Psoas muscle (tissue), 8 donors: Measurements from ENCODE around the gene ADCK1. TPM values are rescaled to one million over a fixed set of nuclear protein-coding genes. Genes with fewer than 3 reads are reported as not detected.

ENCODE experiments used
- ATAC-seq, 4 donors: fragments of 200-7000 bp; cut with Tn5 transposase; one replicate each; pipeline ENCODE4 v1.9.1; 2020; ENCODE audit warnings: moderate library complexity in 3 of 4, mild to moderate bottlenecking in 2 of 4
- DNase-seq, 2 donors: peaks; one replicate each; pipeline ENCODE4 v3.0.0-alpha.2; 2020
- H3K27ac ChIP-seq: fragments of 200-600 bp; one replicate; pipeline ENCODE4 v1.8.0; 2022
- H3K27me3 ChIP-seq, 3 donors: fragments of 200-600 bp in 1 of 3; one replicate each; pipeline versions ENCODE4 v1.6.1 to v1.8.0; 2013 to 2022; ENCODE audit warnings: low read length in 2 of 3, mild to moderate bottlenecking in 2 of 3, moderate library complexity in 1 of 3; ENCODE audit not compliant: insufficient read depth in 3 of 3
- H3K36me3 ChIP-seq, 2 donors: fragments of 200-600 bp in 1 of 2; one replicate each; pipeline versions ENCODE4 v1.6.1 to v1.8.0; 2013 to 2022; ENCODE audit warnings: low read depth in 1 of 2, mild to moderate bottlenecking in 1 of 2, moderate library complexity in 1 of 2; ENCODE audit not compliant: insufficient read depth in 1 of 2
- H3K4me1 ChIP-seq: fragments of 200-600 bp; one replicate; pipeline ENCODE4 v1.8.0; 2022
- H3K4me3 ChIP-seq: fragments of 200-600 bp; one replicate; pipeline ENCODE4 v1.8.0; 2022; ENCODE audit warnings: mild to moderate bottlenecking
- H3K9me3 ChIP-seq: fragments of 200-600 bp; one replicate; pipeline ENCODE4 v1.8.0; 2022
- CTCF ChIP-seq: fragments of 200-600 bp; IDR thresholded peaks from one replicate; pipeline ENCODE4 v1.8.0; 2022; ENCODE audit warnings: antibody characterized with exemption
- WGBS, 3 donors: extraction: QIAGEN DNeasy Blood & Tissue Kit; methylation state at CpG; one replicate each; pipeline versions ENCODE4 v1.1.6 to v1.1.7; 2013; 5-methylcytosine and 5-hydroxymethylcytosine counted together
- intact Hi-C, 2 donors: fragments of 100-400 bp; cut with DNase I; formaldehyde crosslinking; loops; one replicate each; pipeline versions ENCODE4 v1.11.0 to v1.14.2; 2022
- polyA plus RNA-seq, 3 donors: library from polyadenylated mRNA; stranded (reverse); fragments of 200-250 nt; gene quantifications; one replicate each; pipeline ENCODE4 v1.2.3, GENCODE V29; 2013
- total RNA-seq, 4 donors: library from RNA; stranded (reverse); fragmentation: NEBNext Ultra II Directional in 2 of 4; extraction: Animal tissue kit (Norgen Biotek cat#: 25700) in 2 of 4; gene quantifications; one replicate each; pipeline versions ENCODE4 v1.2.1 to v1.2.4, GENCODE V29; 2021 to 2023
- donor health status: healthy with polysubstance abuse.
- donor health status: DM: no; HTN: no; CAD: no; lungs with moderate emphysema.
- donor health status: Bipolar disorder and iron deficiency.
- donor health status: healthy.
- donor health status: DM: yes; HTN: yes; CAD: no.
- donor health status: DM: no; HTN: no; CAD: no.
- donor health status: DM: no; HTN: no; CAD: no.
- donor health status: DM: yes; HTN: yes; CAD: no.

The ADCK1 gene
- total and polyA plus RNA-seq, 7 donors = 3.8 to 9.1 (median 6.6) TPM

GRCh38 chr14:77918448-77918847, 118.5 kb downstream of the ADCK1 start:
- no peak overlapping the region for H3K27ac ChIP-seq
- TF ChIP-seq CTCF = no peak
- H3K36me3 ChIP-seq = no peaks in the 10 kb centered on the region
- H3K4me1 ChIP-seq = no peaks in the 10 kb centered on the region
- H3K9me3 ChIP-seq = no peaks in the 10 kb centered on the region
- no peaks in the 10 kb centered on the region for H3K27me3 ChIP-seq
- H3K4me3 ChIP-seq = no peak overlapping the region
- ATAC-seq = no peak
- intact Hi-C loops = no loop called here
- WGBS, 3 donors = 24 to 27% (median 25%) methylated on average over 2 of the region's 2 CpGs
- no peak for DNase-seq

- Histone ChIP-seq H3K4me3 (no peak overlapping the region), H3K4me1 (no peaks in the 10 kb centered on the region), H3K9me3 (no peaks in the 10 kb centered on the region), H3K36me3 (no peaks in the 10 kb centered on the region), H3K27me3 (no peaks in the 10 kb centered on the region), H3K27ac (no peak overlapping the region)
- intact Hi-C loops = no loop called here
- DNase-seq (no peak), ATAC-seq (no peak)
- no peak for TF ChIP-seq CTCF
- 93 to 96% (median 93%) methylated on average over 5 of the region's 5 CpGs for WGBS, 3 donors
Measured at GRCh38 chr14:77920312-77920711, 120.4 kb downstream of the ADCK1 start.

GRCh38 chr14:77921818-77922217, 121.9 kb downstream of the ADCK1 start:
- H3K4me3 ChIP-seq = no peak overlapping the region
- no peak overlapping the region for H3K27ac ChIP-seq
- TF ChIP-seq CTCF = no peak
- H3K27me3 ChIP-seq = no peaks in the 10 kb centered on the region
- no peaks in the 10 kb centered on the region for H3K9me3 ChIP-seq
- WGBS, 3 donors = 82 to 92% (median 87%) methylated on average over 2 of the region's 2 CpGs
- H3K4me1 ChIP-seq = no peaks in the 10 kb centered on the region
- ATAC-seq (no peak), DNase-seq (no peak)
- intact Hi-C loops = no loop called here
- H3K36me3 ChIP-seq = peaks cover 0 to 4% of the 10 kb centered on the region in 2 donors

GRCh38 chr14:77923131-77923936, 123.4 kb downstream of the ADCK1 start:
- Histone ChIP-seq H3K27ac (no peak overlapping the region), H3K9me3 (no peaks in the 10 kb centered on the region), H3K4me1 (no peaks in the 10 kb centered on the region), H3K36me3 (peaks cover 0 to 15% of the 10 kb centered on the region in 2 donors), H3K4me3 (no peak overlapping the region), H3K27me3 (no peaks in the 10 kb centered on the region)
- DNase-seq (no peak), ATAC-seq (no peak)
- TF ChIP-seq CTCF = no peak
- intact Hi-C loops = no loop called here
- WGBS, 3 donors = 72 to 76% (median 73%) methylated on average over 11 of the region's 11 CpGs
